DMS53 treated with DMSO at 0.1 percent for 48 hours (cell line): ENCODE results near the gene PTBP1.
"Not testable (repeated sequence)": the region's sequence is repeated elsewhere in the genome, so short reads cannot be mapped to it uniquely, and the experiment has no call there.

Experiments
- DNase-seq: peaks from one replicate; lab custom pipeline; 2025; ENCODE audit not compliant: unreplicated experiment; lab: John Stamatoyannopoulos, UW

The PTBP1 gene

DNA sequence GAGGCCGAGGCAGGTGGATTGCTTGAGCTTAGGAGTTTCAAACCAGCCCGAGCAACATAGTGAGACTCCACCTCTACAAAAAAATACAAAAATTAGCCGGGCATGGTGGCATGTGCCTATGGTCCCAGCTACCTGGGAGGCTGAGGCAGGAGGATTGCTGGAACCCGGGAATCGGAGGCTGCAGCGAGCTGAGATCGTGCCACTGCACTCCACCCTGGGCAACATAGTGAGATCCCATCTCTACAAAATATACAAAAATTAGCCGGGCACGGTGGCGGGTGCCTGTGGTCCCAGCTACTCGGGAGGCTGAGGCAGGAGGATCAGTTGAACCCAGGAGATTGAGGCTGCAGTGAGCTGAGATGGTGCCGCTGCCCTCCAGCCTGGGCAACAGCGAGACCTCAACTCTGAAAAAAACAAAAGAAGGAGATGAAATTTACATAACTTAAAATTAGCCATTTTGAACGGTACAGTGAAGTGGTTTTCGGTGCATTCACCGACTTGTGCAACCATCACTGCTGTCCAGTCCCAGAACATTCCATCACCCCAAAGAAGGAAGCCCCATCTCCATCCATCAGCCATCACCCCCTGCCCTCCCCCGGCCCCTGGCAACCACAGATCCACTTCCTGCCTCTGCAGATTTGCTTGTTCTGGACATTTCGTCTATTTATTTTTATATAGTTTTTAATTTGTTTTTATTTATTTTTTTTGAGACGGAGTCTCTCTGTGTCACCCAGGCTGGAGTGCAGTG, 28.8 kb downstream of the PTBP1 start:
- DNase-seq = no peak

GRCh38 chr19:827314-827709, 30.1 kb downstream of the PTBP1 start:
- DNase-seq = no peak

- no peak for DNase-seq
Measured at GRCh38 chr19:827710-828321, 30.6 kb downstream of the PTBP1 start, which contains the start of gene AZU1. Gene AZU1 (plus strand): TSS chr19:827837. CDS start chr19:827847, 10 bp downstream.

GRCh38 chr19:829129-829758, 32.0 kb downstream of the PTBP1 start:
- DNase-seq = no peak

- DNase-seq = no peak
Measured at GRCh38 chr19:831407-832369, 34.4 kb downstream of the PTBP1 start.

DNA sequence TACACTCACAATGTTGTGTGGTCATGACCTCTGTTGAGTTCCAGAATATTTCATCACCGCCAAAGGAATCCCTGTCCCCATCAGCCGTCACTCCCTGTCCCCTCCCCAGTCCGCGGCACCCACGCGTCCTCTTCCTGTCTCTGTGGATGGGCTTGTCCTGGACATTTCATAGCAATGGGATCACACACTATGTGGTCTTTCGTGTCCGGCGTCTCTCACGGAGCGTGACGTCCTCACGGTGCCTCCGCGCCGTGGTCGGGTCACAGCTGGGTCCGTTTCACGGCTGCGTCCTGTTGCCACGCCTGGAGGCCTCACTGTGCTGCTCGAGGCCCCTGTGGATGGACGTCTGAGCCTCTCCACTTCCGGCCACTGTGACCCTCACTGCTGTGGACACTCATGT, 37.0 kb downstream of the PTBP1 start:
- no peak for DNase-seq

GRCh38 chr19:835210-835810, 38.1 kb downstream of the PTBP1 start:
- no peak for DNase-seq

- DNase-seq = no peak
Measured at GRCh38 chr19:840519-841206, 43.4 kb downstream of the PTBP1 start, which contains the start of gene PRTN3. Gene PRTN3 (plus strand): TSS chr19:840999. CDS start chr19:841009, 10 bp downstream.

- DNase-seq = not testable (repeated sequence)
Measured at GRCh38 chr19:842802-843179, 45.5 kb downstream of the PTBP1 start.

GRCh38 chr19:843180-843835, 46.1 kb downstream of the PTBP1 start:
- no peak for DNase-seq

- no peak for DNase-seq
Measured at GRCh38 chr19:843836-844545, 46.7 kb downstream of the PTBP1 start.

DNA sequence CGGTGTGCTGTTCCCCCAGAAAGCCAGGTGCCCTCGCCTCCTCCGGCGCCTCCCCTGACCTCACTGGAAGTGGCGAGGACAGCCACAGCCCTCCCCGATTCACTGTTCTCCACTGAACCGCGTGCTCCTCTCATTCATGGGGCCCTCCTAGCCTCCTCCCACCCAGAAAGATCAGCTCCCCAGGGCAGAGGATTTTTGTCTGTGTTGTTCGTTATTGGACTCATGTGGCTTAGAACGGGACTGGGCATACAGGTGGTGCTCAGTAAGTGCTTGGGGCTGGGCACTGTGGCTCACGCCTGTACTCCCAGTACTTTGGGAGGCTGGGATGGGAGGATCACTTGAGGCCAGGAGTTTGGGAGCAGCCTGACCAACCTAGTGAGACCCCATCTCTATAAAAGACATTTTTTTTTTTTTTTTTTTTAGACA, 47.3 kb downstream of the PTBP1 start:
- DNase-seq = no peak

- DNase-seq = no peak
Measured at GRCh38 chr19:845707-846521, 48.7 kb downstream of the PTBP1 start.

DNA sequence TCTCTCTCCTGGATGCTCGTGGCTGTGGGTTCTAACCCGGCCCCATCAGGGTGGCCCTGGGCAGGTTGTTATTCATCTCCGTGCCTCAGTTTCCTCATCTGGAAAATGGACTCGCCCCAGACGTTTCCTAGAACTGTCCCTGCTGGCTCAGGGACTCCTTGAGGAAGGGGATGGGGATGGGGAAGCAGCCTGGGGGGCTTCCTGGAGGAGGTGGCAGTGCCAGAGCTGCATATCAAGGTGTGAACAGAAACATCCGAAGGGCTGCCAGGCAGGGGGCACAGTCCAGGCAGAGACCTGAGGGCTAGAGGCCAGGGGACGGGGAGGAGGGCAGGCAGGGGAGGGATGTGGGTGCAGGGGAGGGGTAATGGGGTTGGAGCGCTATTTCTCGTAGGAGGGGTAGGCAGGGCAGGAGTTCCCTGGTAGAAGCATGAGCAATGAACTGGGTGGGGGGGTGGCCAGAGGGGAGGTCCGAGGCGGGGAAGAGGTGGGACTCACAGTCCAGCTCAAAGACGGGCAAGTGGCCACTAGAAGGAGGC, 51.2 kb downstream of the PTBP1 start:
- DNase-seq = no peak

DNA sequence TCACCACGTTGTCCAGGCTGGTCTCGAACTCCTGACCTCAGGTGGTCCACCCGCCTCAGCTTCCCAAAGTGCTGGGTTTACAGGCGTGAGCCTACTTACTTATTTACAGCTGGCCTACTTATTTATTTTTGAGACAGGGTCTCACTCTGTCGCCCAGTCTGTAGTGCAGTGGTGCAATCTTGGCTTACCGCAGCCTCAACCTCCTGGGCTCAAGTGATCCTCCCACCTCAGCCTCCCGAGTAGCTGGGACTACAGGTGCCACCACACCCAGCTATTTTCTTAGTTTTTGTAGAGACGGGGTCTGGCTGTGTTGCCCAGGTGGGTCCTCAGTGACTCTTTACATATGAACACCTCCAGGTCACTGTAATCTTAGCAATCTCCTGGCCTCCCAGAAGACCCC, 51.9 kb downstream of the PTBP1 start:
- not testable (repeated sequence) for DNase-seq

GRCh38 chr19:850221-850978, 53.1 kb downstream of the PTBP1 start:
- no peak for DNase-seq

GRCh38 chr19:850979-851335, 53.7 kb downstream of the PTBP1 start:
- no peak for DNase-seq
